ENCODE measurements around the gene TIAM2. TPM values are rescaled to one million over a fixed set of nuclear protein-coding genes. Genes with fewer than 3 reads are reported as not detected.

Gene TIAM2
- total RNA-seq, 1 experiment from 2014 or later: 14.5 TPM

GRCh38 chr6:155061381-155061780 lies 66.3 kb downstream of the TIAM2 start:
- DNase-seq (ENCODE audit: low spot score): no peak

- peak; percentile 61 for DNase-seq (ENCODE audit: low spot score)
These were observed 67.8 kb downstream of the TIAM2 start for GRCh38 chr6:155062866-155063341.

GRCh38 chr6:155064303-155064702 lies 69.2 kb downstream of the TIAM2 start:
- DNase-seq (ENCODE audit: low spot score): no peak

- no peak for DNase-seq (ENCODE audit: low spot score)
These were observed 71.2 kb downstream of the TIAM2 start for GRCh38 chr6:155066361-155066760.

GRCh38 chr6:155066921-155067680 lies 72.0 kb downstream of the TIAM2 start:
- DNase-seq (ENCODE audit: low spot score): no peak

- DNase-seq (ENCODE audit: low spot score): no peak
These were observed 73.0 kb downstream of the TIAM2 start for GRCh38 chr6:155067956-155068615.

GRCh38 chr6:155069543-155069942 lies 74.4 kb downstream of the TIAM2 start:
- no peak for DNase-seq (ENCODE audit: low spot score)

- DNase-seq (ENCODE audit: low spot score): no peak
These were observed 81.0 kb downstream of the TIAM2 start for GRCh38 chr6:155075930-155076695.

GRCh38 chr6:155077331-155077730 lies 82.2 kb downstream of the TIAM2 start:
- DNase-seq (ENCODE audit: low spot score): no peak

- DNase-seq (ENCODE audit: low spot score): no peak
These were observed 82.7 kb downstream of the TIAM2 start for GRCh38 chr6:155077784-155078183.

- no peak for DNase-seq (ENCODE audit: low spot score)
These were observed 83.2 kb downstream of the TIAM2 start for GRCh38 chr6:155078331-155078745.

GRCh38 chr6:155079985-155080452 lies 84.9 kb downstream of the TIAM2 start:
- DNase-seq (ENCODE audit: low spot score): no peak

GRCh38 chr6:155080881-155081845 lies 86.0 kb downstream of the TIAM2 start:
- DNase-seq (ENCODE audit: low spot score): no peak

- DNase-seq (ENCODE audit: low spot score): peak; percentile 39
These were observed 89.5 kb downstream of the TIAM2 start for GRCh38 chr6:155084431-155085123.

GRCh38 chr6:155085582-155086257 lies 90.6 kb downstream of the TIAM2 start:
- peak; percentile 91 for DNase-seq (ENCODE audit: low spot score)

- no peak for DNase-seq (ENCODE audit: low spot score)
These were observed 93.7 kb downstream of the TIAM2 start for GRCh38 chr6:155088856-155089255.

- no peak for DNase-seq (ENCODE audit: low spot score)
These were observed 94.6 kb downstream of the TIAM2 start for GRCh38 chr6:155089746-155090145.

- DNase-seq (ENCODE audit: low spot score): no peak
These were observed 95.1 kb downstream of the TIAM2 start for GRCh38 chr6:155090166-155090565.

GRCh38 chr6:155091756-155092155 lies 96.6 kb downstream of the TIAM2 start:
- DNase-seq (ENCODE audit: low spot score): no peak

- DNase-seq (ENCODE audit: low spot score): no peak
These were observed 98.3 kb downstream of the TIAM2 start for GRCh38 chr6:155093430-155093829.

Measured in A172 (cell line).